Ascending aorta (tissue), 2 donors: ENCODE results near the gene NSD2. TPM values are rescaled to one million over a fixed set of nuclear protein-coding genes. Genes with fewer than 3 reads are reported as not detected.
"Not testable (repeated sequence)": the region's sequence is repeated elsewhere in the genome, so short reads cannot be mapped to it uniquely, and the experiment has no call there.

ENCODE experiments used
- DNase-seq, 2 donors: peaks; one replicate each; pipeline ENCODE4 v3.0.0-alpha.2; 2019; ENCODE audit warnings: low spot score in 2 of 2
- H3K27ac ChIP-seq, 2 donors: fragments of 200-600 bp; sonication (generic); one replicate each; pipeline ENCODE4 v1.5.1; 2016 to 2017; ENCODE audit warnings: mild to moderate bottlenecking in 1 of 2
- H3K27me3 ChIP-seq: fragments of 200-600 bp; sonication (generic); one replicate; pipeline ENCODE4 v1.5.1; 2017
- H3K36me3 ChIP-seq, 2 donors: fragments of 200-600 bp; sonication (generic); one replicate each; pipeline ENCODE4 v1.5.1; 2016
- H3K4me1 ChIP-seq, 2 donors: fragments of 200-600 bp; sonication (generic); one replicate each; pipeline ENCODE4 v1.5.1; 2016 to 2017; ENCODE audit warnings: mild to moderate bottlenecking in 1 of 2
- H3K4me3 ChIP-seq, 2 donors: fragments of 200-600 bp; sonication (generic); one replicate each; pipeline ENCODE4 v1.5.1; 2016 to 2017; ENCODE audit warnings: mild to moderate bottlenecking in 1 of 2
- H3K9me3 ChIP-seq, 2 donors: fragments of 200-600 bp; sonication (generic); one replicate each; pipeline ENCODE4 v1.5.1; 2016
- intact Hi-C: fragments of 100-400 bp; cut with DNase I; formaldehyde crosslinking; loops from one replicate; pipeline ENCODE4 v1.15.1; 2023
- total RNA-seq: library from RNA; depleted of rRNA; stranded (reverse); fragments of >200 nt; gene quantifications from one replicate; pipeline ENCODE4 v1.1.0, GENCODE V29; 2016
- TF ChIP-seq, protein P1 (sequence below), 3 experiments: fragments of 200-600 bp in 2 of 3; fragments of 450-650 bp in 1 of 3; sonication (generic) in 2 of 3; IDR thresholded peaks; one replicate each; pipeline ENCODE4 v1.5.1; 2016 to 2019; ENCODE audit warnings: antibody characterized with exemption in 3 of 3, mild to moderate bottlenecking in 1 of 3, moderate library complexity in 1 of 3

Gene NSD2
- total RNA-seq, 1 donor from 2014 or later = 19.9 TPM

DNA sequence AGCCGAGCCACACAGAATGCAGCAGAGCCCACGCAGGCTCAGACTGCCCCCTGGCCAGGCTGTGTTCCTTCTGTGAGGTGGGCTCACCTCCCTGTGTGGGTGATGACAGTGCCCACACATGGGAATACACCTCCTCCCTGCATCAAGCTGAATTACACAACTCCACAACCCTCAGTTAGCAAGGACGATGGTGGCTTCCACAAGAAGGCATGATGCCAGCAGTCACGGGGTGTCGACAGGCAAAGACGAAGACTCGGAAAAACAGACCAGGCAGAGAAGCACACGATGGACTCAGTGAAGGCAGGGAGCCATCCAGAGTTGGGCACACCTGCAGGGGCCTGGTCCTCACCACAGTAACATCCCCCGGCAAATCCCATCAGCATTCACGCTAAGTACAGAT is 27.3 kb upstream of the NSD2 start:
- no peak for DNase-seq
- Histone ChIP-seq H3K9me3 (no peaks in the 10 kb centered on the region), H3K27ac (no peak overlapping the region), H3K4me3 (no peak overlapping the region), H3K4me1 (peaks cover 0 to 3% of the 10 kb centered on the region in 2 donors), H3K27me3 (no peaks in the 10 kb centered on the region), H3K36me3 (peaks cover 45 to 75% of the 10 kb centered on the region in 2 donors)
- TF ChIP-seq, protein P1, sequence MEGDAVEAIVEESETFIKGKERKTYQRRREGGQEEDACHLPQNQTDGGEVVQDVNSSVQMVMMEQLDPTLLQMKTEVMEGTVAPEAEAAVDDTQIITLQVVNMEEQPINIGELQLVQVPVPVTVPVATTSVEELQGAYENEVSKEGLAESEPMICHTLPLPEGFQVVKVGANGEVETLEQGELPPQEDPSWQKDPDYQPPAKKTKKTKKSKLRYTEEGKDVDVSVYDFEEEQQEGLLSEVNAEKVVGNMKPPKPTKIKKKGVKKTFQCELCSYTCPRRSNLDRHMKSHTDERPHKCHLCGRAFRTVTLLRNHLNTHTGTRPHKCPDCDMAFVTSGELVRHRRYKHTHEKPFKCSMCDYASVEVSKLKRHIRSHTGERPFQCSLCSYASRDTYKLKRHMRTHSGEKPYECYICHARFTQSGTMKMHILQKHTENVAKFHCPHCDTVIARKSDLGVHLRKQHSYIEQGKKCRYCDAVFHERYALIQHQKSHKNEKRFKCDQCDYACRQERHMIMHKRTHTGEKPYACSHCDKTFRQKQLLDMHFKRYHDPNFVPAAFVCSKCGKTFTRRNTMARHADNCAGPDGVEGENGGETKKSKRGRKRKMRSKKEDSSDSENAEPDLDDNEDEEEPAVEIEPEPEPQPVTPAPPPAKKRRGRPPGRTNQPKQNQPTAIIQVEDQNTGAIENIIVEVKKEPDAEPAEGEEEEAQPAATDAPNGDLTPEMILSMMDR (IDR thresholded peaks at IDR 0.05) = no peak
- intact Hi-C loops = no loop called here

DNA sequence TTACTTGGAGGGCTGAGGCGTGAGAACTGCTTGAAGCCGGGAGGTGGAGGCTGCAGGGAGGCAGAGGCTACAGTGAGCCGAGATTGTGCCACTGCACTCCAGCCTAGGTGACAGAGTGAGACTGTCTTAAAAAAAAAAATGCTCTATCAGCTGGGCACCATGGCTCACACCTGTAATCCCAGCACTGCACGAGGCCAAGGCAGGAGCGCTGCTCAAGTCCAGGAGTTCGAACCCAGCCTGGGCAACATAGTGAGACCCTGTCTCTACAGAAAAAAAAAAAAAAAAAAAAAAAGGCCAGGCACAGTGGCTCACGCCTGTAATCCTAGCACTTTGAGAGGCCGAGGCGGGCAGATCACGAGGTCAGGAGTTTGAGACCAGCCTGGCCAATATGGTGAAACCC is 26.6 kb upstream of the NSD2 start:
- H3K4me1 ChIP-seq, H3K4me3 ChIP-seq, intact Hi-C loops, H3K9me3 ChIP-seq, H3K27me3 ChIP-seq, H3K27ac ChIP-seq, DNase-seq: not testable (repeated sequence)
- H3K36me3 ChIP-seq = peaks cover 38 to 70% of the 10 kb centered on the region in 2 donors

DNA sequence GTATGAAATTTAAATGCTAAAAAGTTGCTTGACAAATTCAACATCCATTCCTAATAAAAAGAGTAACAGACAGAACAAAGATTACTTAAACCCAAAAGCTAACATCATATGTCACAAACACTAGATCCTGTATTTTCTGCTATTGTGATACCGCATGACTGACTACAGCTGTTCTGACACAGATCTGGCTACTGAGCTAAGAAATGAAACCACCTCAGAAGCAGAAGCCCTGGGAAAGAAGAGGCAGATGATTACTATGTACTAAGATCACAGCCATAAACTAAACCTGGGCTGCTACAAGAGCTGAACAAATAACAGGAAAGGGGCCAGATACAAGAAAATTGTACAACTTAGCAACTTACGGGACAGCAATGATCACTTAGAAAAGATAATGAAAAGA is 24.6 kb upstream of the NSD2 start:
- H3K27me3 ChIP-seq = no peaks in the 10 kb centered on the region
- intact Hi-C loops = no loop called here
- H3K27ac ChIP-seq = no peak overlapping the region
- peaks cover 0 to 3% of the 10 kb centered on the region in 2 donors for H3K4me1 ChIP-seq
- H3K4me3 ChIP-seq = no peak overlapping the region
- TF ChIP-seq, protein P1 (IDR thresholded peaks at IDR 0.05) = no peak
- H3K9me3 ChIP-seq = no peaks in the 10 kb centered on the region
- DNase-seq = no peak
- peaks cover 24 to 54% of the 10 kb centered on the region in 2 donors for H3K36me3 ChIP-seq

DNA sequence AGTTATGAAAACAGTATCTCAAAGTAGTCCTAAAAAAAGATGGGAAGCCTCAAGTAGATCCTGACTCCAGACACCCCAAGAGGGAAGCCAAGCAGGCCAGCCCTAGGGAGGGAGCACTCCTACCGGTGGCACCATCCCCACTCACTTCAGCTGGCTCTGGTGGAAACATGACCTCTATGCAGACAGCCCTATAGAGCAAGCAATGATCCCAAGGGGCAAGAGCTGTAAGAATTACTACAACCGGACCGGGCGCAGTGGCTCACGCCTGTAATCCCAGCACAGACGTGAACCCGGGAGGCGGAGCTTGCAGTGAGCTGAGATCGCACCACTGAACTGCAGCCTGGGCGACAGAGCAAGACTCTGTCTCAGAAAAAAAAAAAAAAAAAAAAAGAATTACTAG is 20.9 kb upstream of the NSD2 start:
- H3K9me3 ChIP-seq = no peaks in the 10 kb centered on the region
- TF ChIP-seq, protein P1 (IDR thresholded peaks at IDR 0.05) = no peak
- H3K27ac ChIP-seq = no peak overlapping the region
- DNase-seq = no peak
- H3K36me3 ChIP-seq = peaks cover 9 to 26% of the 10 kb centered on the region in 2 donors
- no peaks in the 10 kb centered on the region for H3K27me3 ChIP-seq
- intact Hi-C loops = loop anchor here (10.0 kb wide), 3 partner anchors 685 to 1225 kb away; partner anchors contain the start of genes FAM193A, GRK4, HTT and HTT-AS
- peaks cover 0 to 4% of the 10 kb centered on the region in 2 donors for H3K4me1 ChIP-seq
- no peak overlapping the region for H3K4me3 ChIP-seq

DNA sequence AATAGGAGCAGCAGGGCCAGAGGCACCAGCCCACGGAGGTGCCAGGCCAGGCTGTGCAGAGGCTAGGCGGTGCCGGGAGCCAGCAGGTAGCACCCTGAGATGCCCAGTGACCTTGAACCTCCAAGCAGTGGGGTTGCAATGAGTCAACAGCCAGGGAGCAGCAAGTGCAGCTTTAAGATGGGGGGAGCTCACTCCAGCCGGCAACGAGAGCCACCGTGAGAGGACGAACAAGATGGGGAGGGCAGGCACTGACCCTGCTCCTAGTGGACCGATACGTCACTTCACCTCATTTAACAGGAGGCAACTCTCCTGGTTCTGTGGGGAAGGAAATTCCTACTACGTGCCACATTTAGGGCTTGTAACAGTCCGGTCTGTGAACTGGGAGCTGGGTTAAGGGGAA is 20.0 kb upstream of the NSD2 start:
- TF ChIP-seq, protein P1 (IDR thresholded peaks at IDR 0.05) = no peak
- intact Hi-C loops = loop anchor here (10.0 kb wide), 3 partner anchors 684 to 1224 kb away; partner anchors contain the start of genes FAM193A, GRK4, HTT and HTT-AS
- Histone ChIP-seq H3K4me1 (peaks cover 0 to 5% of the 10 kb centered on the region in 2 donors), H3K9me3 (no peaks in the 10 kb centered on the region), H3K4me3 (no peak overlapping the region), H3K27ac (no peak overlapping the region), H3K27me3 (no peaks in the 10 kb centered on the region), H3K36me3 (peaks cover 1 to 19% of the 10 kb centered on the region in 2 donors)
- DNase-seq = no peak

DNA sequence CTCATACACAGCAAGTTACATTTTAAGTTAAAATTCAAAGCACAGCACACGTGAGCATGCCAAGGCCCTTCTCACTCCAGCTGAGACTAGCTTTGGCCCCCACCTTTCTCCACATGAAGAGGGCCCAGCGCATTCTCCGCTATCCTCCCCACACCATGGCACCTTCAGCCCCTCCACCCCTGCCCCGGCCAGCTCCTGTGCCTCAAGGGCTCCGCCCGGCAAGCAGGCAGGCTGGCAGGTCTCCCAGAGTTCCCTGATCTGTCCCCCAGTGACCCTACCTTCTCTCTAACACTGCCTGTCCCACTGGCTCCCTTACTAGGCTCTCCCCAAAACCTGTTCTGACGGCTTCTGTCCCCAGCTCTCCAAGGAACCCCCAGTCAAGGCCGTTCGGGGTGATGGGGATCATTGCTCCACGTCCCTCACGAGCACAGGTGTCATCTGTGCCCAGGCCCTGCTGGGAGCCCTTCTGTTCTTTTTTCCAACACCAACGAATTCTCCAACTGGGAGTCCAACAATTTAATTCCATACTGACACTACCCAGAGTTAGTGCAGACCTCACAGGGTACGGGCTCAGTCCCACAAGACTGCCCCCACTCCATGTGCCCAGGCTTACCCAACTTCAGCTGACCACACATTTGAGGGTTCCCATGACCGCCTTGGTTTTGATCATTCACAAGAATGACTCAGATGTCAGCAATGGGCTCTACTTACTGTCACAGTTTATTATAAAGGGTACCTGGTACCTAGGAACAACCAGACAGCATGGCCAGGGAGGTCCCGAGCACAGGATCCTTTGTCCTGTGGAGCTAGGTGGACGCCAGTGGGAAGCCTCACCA is 19.4 kb upstream of the NSD2 start:
- DNase-seq = no peak
- no peaks in the 10 kb centered on the region for H3K9me3 ChIP-seq
- no peaks in the 10 kb centered on the region for H3K27me3 ChIP-seq
- peaks cover 0 to 5% of the 10 kb centered on the region in 2 donors for H3K4me1 ChIP-seq
- no peak overlapping the region for H3K4me3 ChIP-seq
- intact Hi-C loops = loop anchor here (10.0 kb wide), 3 partner anchors 683 to 1223 kb away; partner anchors contain the start of genes FAM193A, GRK4, HTT and HTT-AS
- peaks cover 0 to 13% of the 10 kb centered on the region in 2 donors for H3K36me3 ChIP-seq
- no peak overlapping the region for H3K27ac ChIP-seq
- TF ChIP-seq, protein P1 (IDR thresholded peaks at IDR 0.05) = no peak
